ENCODE results near the gene TMEM63A. TPM values are rescaled to one million over a fixed set of nuclear protein-coding genes. Genes with fewer than 3 reads are reported as not detected.

TMEM63A gene
- total RNA-seq, 1 experiment from 2014 or later: 115 TPM

Small RNAs within 50 kb of the gene (microRNA-seq; reads per million reads assigned to microRNA genes)
- 8.1 reads per million, percentile 9 among the genes with 10 or more reads in this experiment for gene MIR6741 (ENCODE audit: borderline number of aligned reads, borderline replicate concordance)

Other genes with a start within 250 kb of the TMEM63A start
- 118 and 167 TPM in 2 replicates for gene ENAH, start 229.3 kb downstream of the TMEM63A start, total RNA-seq (2021)
- 291 and 406 TPM in 2 replicates for gene SRP9, start 104.6 kb downstream of the TMEM63A start, total RNA-seq (2021)
- gene EPHX1, start 72.3 kb downstream of the TMEM63A start, total RNA-seq (2021): 288 and 313 TPM in 2 replicates
- not detected in 2 replicates for gene LEFTY1, start 6.8 kb upstream of the TMEM63A start, total RNA-seq (2021)
- gene PYCR2, start 41.9 kb upstream of the TMEM63A start, total RNA-seq (2021): 100 and 112 TPM in 2 replicates
- not detected in 2 replicates for gene LEFTY2, start 58.8 kb upstream of the TMEM63A start, total RNA-seq (2021)
- gene SDE2, start 117.0 kb upstream of the TMEM63A start, total RNA-seq (2021): 16.0 and 17.3 TPM in 2 replicates
- gene H3-3A, start 180.3 kb upstream of the TMEM63A start, total RNA-seq (2021): 404 and 584 TPM in 2 replicates

All from PC-9 (cell line).